ENCODE data around the gene SREBF1.
"Not testable (repeated sequence)": the region's sequence is repeated elsewhere in the genome, so short reads cannot be mapped to it uniquely, and the experiment has no call there.

Gene SREBF1

GRCh38 chr17:17809531-17810083 lies 27.2 kb downstream of the SREBF1 start:
- no peak for DNase-seq

DNA sequence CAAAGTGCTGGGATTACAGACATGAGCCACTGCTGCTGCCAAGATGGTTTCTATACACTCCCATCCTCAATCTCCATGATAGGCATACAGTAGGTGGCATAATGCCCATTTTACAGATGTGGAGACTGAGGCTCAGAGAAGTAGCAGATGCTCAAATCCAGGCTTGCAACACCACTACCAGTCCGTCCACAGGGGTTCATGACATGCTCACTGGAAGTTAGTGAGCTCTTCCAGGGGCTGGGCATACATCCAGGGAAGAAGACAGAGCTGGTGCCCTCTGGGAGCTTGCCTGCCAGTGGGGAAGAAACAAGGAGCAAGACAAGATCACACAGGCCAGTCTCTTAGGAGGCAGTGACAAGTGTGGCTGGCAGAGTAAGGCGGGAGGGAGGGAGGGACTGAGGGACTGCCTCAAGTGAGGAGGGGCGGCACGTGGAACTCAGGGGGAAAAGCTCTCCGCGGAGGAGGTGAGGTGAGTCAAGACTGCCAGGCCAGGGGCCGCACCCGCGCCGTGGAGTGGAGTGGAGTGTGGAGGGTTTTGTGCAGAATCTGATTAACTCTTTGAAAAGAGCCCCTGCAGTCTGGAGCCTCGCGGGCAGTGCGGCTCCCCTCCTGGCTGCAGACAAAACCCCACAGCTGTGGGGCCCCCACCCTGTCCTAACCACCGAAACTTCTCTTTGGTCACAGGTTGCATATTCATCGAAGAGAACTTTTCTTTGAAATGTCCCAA lies 27.9 kb downstream of the SREBF1 start:
- DNase-seq, result no peak

DNA sequence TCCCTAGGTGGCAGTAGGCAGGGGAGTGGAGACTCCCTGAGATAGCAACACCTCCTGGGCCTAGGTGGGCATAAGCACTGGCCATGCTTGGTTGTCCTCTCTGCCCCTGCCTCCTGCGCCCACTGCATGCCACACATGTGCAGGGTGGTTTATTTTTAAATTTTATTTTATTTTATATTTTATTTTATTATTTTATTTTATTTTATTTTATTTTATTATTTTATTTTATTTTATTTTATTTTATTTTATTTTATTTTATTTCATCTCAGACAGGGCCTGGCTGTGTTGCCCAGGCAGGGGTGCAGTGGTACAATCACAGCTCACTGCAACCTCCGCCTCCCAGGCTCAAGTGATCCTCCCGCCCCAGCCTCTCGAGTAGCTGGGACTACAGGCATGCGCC lies 28.6 kb downstream of the SREBF1 start:
- DNase-seq, result not testable (repeated sequence)

GRCh38 chr17:17807440-17807839 lies 29.3 kb downstream of the SREBF1 start:
- DNase-seq, result no peak

DNA sequence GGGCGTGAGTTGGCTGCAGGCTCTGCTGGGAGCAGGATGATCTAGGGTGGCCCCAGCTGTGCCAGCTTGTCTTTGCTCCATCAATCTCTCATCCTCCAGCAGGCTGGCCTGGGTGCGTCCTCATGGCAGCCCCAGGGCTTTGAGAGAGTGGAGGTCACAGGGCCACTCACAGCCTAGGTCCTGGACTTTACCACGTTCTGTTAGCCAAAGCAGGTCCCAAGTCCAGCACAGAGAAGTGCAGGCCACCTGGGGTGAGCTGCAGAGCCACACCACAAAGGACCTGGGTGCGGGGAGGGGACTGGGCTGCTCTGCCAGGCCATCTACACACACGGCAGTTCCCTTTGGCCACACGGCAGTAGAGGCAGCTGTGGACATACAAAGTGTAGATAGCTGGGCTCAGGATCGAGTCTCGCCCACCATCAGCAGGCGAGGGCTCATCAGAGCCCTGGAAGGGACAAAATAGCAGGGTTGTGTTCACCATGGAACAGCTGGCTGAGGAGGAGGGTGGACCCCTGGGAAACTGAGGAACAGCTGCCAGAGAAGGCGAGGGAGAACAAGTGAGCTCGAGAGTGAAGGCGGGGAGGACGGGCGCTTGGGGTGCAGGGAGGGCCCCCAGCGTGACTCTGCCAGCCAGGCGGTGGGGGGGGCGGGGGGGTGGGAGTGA lies 30.0 kb downstream of the SREBF1 start:
- no peak for DNase-seq

DNA sequence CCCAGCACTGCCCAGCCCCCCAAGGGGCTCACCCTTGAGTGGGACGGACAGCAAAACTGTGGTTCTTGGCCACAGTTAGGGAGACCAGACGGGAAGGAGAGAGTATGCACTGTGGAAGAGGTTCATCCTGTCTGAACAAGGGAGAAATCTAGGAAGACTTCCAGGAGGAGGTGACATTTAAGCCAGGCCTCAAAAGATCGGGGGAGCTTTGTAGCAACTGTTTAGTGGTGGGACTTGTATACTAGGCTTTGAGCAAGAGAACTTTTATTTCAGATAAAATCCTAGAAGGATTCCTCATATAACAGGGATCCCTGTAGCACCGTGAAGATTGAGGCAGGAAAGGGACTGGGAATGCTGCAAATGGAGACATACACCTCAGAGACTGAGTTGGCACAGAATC lies 30.8 kb downstream of the SREBF1 start:
- no peak for DNase-seq

- no peak for DNase-seq
These were observed 31.2 kb downstream of the SREBF1 start for GRCh38 chr17:17805575-17805974.

- DNase-seq, result no peak
These were observed 32.8 kb downstream of the SREBF1 start for GRCh38 chr17:17804007-17804406.

GRCh38 chr17:17801800-17802481 lies 34.8 kb downstream of the SREBF1 start:
- no peak for DNase-seq

DNA sequence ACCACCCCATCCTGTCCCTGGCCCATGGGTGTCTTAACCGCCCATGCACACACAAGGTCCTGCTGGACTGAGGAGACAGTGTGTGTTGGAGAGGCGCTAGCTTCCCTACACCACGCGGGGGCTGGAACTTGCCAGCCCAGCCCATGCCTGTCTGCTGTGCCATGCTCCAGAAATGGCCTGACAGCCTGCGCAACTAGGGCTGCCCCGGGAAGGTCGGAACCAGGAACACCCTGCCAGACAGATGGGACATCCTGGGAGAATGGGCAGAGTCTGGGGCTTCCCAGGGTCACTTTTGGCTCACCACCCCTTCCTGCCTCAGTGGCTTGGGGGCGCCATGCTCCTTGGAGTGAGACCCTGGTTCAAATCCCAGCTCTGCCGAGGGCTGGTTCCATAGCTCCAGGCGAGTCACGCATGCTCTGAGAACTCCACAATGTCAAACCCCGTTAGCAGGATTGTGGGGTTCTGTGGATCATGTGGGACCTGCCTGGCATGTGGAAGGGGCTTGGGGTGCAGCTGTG lies 36.2 kb downstream of the SREBF1 start:
- DNase-seq, result no peak

DNA sequence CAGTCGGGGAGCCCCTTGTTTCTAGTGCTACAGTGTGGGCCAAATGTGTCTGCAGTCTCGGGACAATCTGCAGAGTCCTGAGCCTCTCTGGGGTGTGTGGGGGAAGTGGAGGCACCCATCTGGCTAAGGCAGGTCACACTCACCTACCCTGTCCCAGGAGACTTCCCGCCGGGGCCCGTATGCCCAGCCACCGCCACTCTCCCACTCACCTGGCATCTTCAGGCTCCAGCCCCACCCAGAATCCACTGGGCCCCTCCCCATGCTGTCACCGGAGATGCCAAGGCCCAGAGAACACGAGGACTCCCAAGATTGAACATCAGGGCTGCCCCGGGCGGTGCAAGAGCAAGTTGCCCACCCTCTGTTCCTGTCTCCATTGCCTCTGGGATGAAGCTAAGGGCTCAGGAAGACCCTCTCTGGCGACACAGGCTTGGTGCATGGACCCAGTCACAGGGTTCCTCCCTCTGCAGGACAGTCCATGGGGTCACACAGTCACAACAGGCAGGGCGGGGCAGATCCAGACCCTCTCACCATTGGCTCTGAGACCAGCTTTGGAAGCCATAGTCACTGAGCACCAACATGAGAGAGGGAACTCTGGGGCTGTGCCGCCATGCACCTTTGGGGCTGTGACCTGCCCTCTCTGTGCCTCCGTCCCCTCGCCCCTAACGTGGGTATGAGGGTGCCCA lies 38.1 kb downstream of the SREBF1 start:
- no peak for DNase-seq

- no peak for DNase-seq
These were observed 38.7 kb downstream of the SREBF1 start for GRCh38 chr17:17798010-17798556.

DNA sequence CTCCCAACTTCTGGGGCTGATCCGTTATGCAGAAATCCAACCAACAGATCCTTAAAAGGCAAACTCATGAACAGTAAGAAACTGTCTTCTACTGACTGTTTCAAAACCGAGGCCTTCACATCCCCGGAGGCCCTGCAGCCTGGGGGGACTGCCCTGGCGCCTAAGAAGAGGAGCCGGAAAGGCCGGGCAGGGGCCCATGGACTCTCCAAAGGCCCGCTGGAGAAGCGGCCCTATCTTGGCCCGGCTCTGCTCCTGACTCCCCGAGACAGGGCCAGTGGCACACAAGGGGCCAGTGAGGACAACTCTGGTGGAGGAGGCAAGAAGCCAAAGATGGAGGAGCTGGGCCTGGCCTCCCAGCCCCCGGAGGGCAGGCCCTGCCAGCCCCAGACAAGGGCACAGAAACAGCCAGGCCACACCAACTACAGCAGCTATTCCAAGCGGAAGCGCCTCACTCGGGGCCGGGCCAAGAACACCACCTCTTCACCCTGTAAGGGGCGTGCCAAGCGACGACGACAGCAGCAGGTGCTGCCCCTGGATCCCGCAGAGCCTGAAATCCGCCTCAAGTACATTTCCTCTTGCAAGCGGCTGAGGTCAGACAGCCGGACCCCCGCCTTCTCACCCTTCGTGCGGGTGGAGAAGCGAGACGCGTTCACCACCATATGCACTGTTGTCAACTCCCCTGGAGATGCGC lies 39.5 kb downstream of the SREBF1 start:
- DNase-seq, result no peak

GRCh38 chr17:17796787-17797061 lies 40.1 kb downstream of the SREBF1 start:
- DNase-seq, result no peak

- no peak for DNase-seq
These were observed 40.6 kb downstream of the SREBF1 start for GRCh38 chr17:17795946-17796786.

DNA sequence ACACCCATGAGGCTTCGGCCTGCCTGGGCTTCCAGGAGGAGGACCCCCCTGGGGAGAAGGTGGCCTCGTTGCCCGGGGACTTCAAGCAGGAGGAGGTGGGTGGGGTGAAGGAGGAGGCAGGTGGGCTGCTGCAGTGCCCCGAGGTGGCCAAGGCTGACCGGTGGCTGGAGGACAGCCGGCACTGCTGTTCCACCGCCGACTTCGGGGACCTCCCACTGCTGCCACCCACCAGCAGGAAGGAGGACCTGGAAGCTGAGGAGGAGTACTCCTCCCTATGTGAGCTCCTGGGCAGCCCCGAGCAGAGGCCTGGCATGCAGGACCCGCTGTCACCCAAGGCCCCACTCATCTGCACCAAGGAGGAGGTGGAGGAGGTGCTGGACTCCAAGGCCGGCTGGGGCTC lies 41.5 kb downstream of the SREBF1 start:
- DNase-seq, result no peak

DNA sequence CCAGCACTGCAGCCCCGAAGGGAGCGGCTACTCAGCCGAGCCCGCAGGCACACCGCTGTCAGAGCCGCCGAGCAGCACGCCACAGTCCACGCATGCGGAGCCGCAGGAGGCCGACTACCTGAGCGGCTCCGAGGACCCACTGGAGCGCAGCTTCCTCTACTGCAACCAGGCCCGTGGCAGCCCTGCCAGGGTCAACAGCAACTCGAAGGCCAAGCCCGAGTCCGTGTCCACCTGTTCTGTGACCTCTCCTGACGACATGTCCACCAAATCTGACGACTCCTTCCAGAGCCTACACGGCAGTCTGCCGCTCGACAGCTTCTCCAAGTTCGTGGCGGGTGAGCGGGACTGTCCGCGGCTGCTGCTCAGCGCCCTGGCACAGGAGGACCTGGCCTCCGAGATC lies 42.4 kb downstream of the SREBF1 start:
- DNase-seq, result no peak

DNA sequence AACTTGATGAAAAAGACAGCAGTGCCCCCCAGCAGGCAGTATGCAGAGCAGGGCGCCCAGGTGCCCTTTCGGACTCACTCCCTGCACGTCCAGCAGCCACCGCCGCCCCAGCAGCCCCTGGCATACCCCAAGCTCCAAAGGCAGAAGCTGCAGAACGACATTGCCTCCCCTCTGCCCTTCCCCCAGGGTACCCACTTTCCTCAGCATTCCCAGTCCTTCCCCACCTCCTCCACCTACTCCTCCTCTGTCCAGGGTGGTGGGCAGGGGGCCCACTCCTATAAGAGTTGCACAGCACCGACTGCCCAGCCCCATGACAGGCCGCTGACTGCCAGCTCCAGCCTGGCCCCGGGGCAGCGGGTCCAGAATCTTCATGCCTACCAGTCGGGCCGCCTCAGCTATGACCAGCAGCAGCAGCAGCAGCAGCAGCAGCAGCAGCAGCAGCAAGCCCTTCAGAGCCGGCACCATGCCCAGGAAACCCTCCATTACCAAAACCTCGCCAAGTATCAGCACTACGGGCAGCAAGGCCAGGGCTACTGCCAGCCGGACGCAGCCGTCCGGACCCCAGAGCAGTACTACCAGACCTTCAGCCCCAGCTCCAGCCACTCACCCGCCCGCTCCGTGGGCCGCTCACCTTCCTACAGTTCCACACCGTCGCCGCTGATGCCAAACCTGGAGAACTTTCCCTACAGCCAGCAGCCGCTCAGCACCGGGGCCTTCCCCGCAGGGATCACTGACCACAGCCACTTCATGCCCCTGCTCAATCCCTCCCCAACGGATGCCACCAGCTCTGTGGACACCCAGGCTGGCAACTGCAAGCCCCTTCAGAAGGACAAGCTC lies 43.2 kb downstream of the SREBF1 start:
- DNase-seq, result no peak

GRCh38 chr17:17792551-17793377 lies 44.0 kb downstream of the SREBF1 start:
- peak; percentile 78 for DNase-seq

All from CD4-positive, alpha-beta T cell treated with Interleukin-6 for 4 hours (primary cell).